ENCODE measurements around the gene LMO7.

The LMO7 gene

GRCh38 chr13:75656425-75656989 lies 20.4 kb downstream of the LMO7 start:
- H3K27me3 ChIP-seq = no peaks in the 10 kb centered on the region
- TF ChIP-seq CTCF (IDR thresholded peaks at IDR 0.05) = no peak
- H3K4me3 ChIP-seq = no peak overlapping the region
- intact Hi-C loops (cut with DNase I; ENCODE audit: low total_unique reads) = no loop called here
- H3K27ac ChIP-seq = no peak overlapping the region
- H3K36me3 ChIP-seq = peaks cover 0 to 3% (median 0%) of the 10 kb centered on the region in 3 donors
- no peak for DNase-seq
- peaks cover 0 to 6% (median 0%) of the 10 kb centered on the region in 4 donors for H3K4me1 ChIP-seq
- H3K9me3 ChIP-seq = no peaks in the 10 kb centered on the region

GRCh38 chr13:75657111-75657510 lies 21.0 kb downstream of the LMO7 start:
- peaks cover 0 to 3% (median 0%) of the 10 kb centered on the region in 3 donors for H3K36me3 ChIP-seq
- TF ChIP-seq CTCF (IDR thresholded peaks at IDR 0.05) = no peak
- no peak overlapping the region for H3K4me3 ChIP-seq
- H3K27me3 ChIP-seq = no peaks in the 10 kb centered on the region
- intact Hi-C loops (cut with DNase I; ENCODE audit: low total_unique reads) = no loop called here
- no peak overlapping the region for H3K27ac ChIP-seq
- DNase-seq = no peak
- no peaks in the 10 kb centered on the region for H3K9me3 ChIP-seq
- H3K4me1 ChIP-seq = peaks cover 0 to 7% (median 0%) of the 10 kb centered on the region in 4 donors

GRCh38 chr13:75660694-75661093 lies 24.6 kb downstream of the LMO7 start:
- no peaks in the 10 kb centered on the region for H3K9me3 ChIP-seq
- no peak for DNase-seq
- no peaks in the 10 kb centered on the region for H3K27me3 ChIP-seq
- TF ChIP-seq CTCF (IDR thresholded peaks at IDR 0.05) = no peak
- intact Hi-C loops (cut with DNase I; ENCODE audit: low total_unique reads) = no loop called here
- peaks cover 0 to 7% (median 0%) of the 10 kb centered on the region in 4 donors for H3K4me1 ChIP-seq
- H3K36me3 ChIP-seq = no peaks in the 10 kb centered on the region
- H3K27ac ChIP-seq = no peak overlapping the region
- no peak overlapping the region for H3K4me3 ChIP-seq

- H3K4me1 ChIP-seq = peaks cover 0 to 7% (median 0%) of the 10 kb centered on the region in 4 donors
- TF ChIP-seq CTCF (IDR thresholded peaks at IDR 0.05) = no peak
- no peaks in the 10 kb centered on the region for H3K36me3 ChIP-seq
- no peak for DNase-seq
- no peaks in the 10 kb centered on the region for H3K9me3 ChIP-seq
- H3K27me3 ChIP-seq = no peaks in the 10 kb centered on the region
- H3K27ac ChIP-seq = no peak overlapping the region
- intact Hi-C loops (cut with DNase I; ENCODE audit: low total_unique reads) = no loop called here
- no peak overlapping the region for H3K4me3 ChIP-seq
Measured at GRCh38 chr13:75661443-75661842, 25.3 kb downstream of the LMO7 start.

GRCh38 chr13:75666646-75667351 lies 30.7 kb downstream of the LMO7 start:
- H3K4me3 ChIP-seq = no peak overlapping the region
- DNase-seq = no peak
- no peak for TF ChIP-seq CTCF (IDR thresholded peaks at IDR 0.05)
- H3K27ac ChIP-seq = no peak overlapping the region
- H3K27me3 ChIP-seq = no peaks in the 10 kb centered on the region
- H3K4me1 ChIP-seq = no peaks in the 10 kb centered on the region
- intact Hi-C loops (cut with DNase I; ENCODE audit: low total_unique reads) = no loop called here
- H3K36me3 ChIP-seq = no peaks in the 10 kb centered on the region
- H3K9me3 ChIP-seq = no peaks in the 10 kb centered on the region

All from tibial artery (tissue), 4 donors.